Colonic mucosa (tissue), 4 donors: ENCODE measurements around the gene TSSK2. TPM values are rescaled to one million over a fixed set of nuclear protein-coding genes. Genes with fewer than 3 reads are reported as not detected.
A peak's percentile ranks its signal among the peaks of the same experiment; 100 is the strongest.

Experiments used
- DNase-seq: peaks from one replicate; pipeline ENCODE4 v3.0.0-alpha.2; 2020
- H3K27ac ChIP-seq: fragments of 200-600 bp; one replicate; pipeline ENCODE4 v1.8.0; 2021
- H3K27me3 ChIP-seq: fragments of 200-600 bp; one replicate; pipeline ENCODE4 v1.8.0; 2021
- H3K36me3 ChIP-seq: fragments of 200-600 bp; one replicate; pipeline ENCODE4 v1.8.0; 2021
- H3K4me1 ChIP-seq: fragments of 200-600 bp; one replicate; pipeline ENCODE4 v1.8.0; 2021; ENCODE audit warnings: mild to moderate bottlenecking
- H3K4me3 ChIP-seq: fragments of 200-600 bp; one replicate; pipeline ENCODE4 v1.8.0; 2021
- H3K9ac ChIP-seq, 2 donors: one replicate each; pipeline ENCODE4 v1.7.0; 2013; ENCODE audit warnings: control low read depth in 2 of 2, low read depth in 2 of 2, low read length in 2 of 2
- H3K9me3 ChIP-seq: fragments of 200-600 bp; one replicate; pipeline ENCODE4 v1.8.0; 2021
- CTCF ChIP-seq: fragments of 200-600 bp; IDR thresholded peaks from one replicate; pipeline ENCODE4 v1.8.0; 2022; ENCODE audit warnings: antibody characterized with exemption, mild to moderate bottlenecking
- intact Hi-C: fragments of 100-400 bp; cut with DNase I; formaldehyde crosslinking; loops from one replicate; pipeline ENCODE4 v1.14.1; 2022
- total RNA-seq, 2 donors: library from RNA; stranded (reverse); fragmentation: NEBNext Ultra II Directional in 1 of 2; extraction: Animal tissue kit (Norgen Biotek cat#: 25700) in 1 of 2; gene quantifications; one replicate each; pipeline ENCODE4 v1.2.1, GENCODE V29; 2021
- donor health status: healthy.
- donor health status: DM: no; HTN: no; CAD: no.
- donor health status: DM: no; HTN: no; CAD: no.

Gene TSSK2
- total RNA-seq, 2 donors from 2014 or later: not detected

DNA sequence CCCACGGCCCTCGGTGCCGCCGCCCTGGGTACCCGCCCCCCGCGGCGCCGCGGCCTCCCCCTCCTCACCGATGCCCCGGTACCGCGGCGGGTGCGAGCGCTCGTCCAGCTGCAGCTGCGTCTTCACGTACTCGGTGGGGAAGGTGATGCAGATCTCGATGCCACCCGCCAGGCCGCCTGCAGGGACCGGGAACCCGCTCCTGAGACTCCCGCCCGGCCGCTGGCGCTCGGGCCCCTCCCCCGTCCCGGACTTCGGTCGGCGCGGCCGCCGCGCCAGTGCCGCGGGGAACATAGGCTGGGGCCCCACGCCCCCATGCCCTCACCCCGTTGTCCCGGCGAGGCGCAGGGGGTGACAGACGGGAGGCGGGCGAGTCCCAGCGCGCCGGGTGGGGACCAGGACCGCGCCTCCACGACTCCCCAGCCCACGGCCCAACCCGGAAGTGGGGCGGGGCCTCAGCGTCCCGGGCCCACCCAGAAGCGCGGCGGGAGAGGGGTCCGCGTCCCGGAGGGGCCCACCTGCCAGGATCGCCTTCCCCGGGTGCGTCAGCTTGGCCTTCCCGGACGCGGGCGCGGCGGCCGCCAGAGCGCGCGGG is 47.1 kb downstream of the TSSK2 start:
- H3K27me3 ChIP-seq: no peaks in the 10 kb centered on the region
- peak overlapping the region; percentile 76 for H3K27ac ChIP-seq
- no peak for TF ChIP-seq CTCF
- intact Hi-C loops: no loop called here
- peak overlapping the region; percentile 69 for H3K4me3 ChIP-seq
- peak; percentile 62 for DNase-seq
- H3K9ac ChIP-seq: peak overlapping the region; percentile 77 to 94
- H3K9me3 ChIP-seq: no peaks in the 10 kb centered on the region
- peaks cover 18% of the 10 kb centered on the region for H3K4me1 ChIP-seq
- H3K36me3 ChIP-seq: no peaks in the 10 kb centered on the region

DNA sequence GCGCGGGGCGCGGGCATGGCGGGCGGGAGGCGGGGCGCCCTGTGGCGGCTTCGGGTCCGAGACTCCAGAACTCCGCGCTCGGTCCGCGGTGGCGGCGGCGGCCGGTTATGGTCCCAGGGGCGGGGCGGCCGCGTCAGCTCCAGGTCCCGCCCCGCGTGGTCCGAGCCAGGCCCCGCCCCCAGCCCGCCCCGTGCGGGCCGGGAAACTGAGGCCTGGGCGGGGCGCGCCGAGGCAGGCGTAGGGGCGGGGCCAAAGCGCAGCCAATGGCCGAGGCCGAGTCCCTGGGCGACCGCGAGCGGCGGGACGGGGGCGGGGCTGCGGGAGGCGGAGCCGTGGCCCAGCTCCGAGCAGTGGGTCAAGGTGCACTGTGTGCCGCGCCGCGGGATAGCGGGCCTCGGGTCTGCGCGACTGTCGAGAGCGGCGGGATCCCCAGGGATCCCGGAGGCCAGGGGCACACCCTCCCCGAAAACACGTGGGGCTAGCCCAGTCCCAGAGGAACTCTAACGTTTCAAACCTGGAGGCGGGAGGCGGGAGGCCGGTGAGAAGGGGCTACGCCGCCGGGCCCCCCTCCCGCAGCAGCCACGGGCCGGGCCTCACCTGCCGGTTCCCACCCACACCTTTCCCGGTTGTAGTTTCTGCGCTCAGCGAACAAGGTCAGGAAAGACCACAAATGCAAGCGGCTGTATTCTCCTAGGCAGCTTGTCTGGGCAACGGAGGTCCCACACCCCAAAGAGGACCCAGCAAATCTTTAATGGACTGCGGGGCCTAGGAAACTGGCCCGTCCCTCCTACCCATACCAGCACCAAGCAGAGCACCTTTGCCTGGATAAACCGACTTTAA is 47.8 kb downstream of the TSSK2 start, which contains the start of gene SLC25A1:
Gene SLC25A1, minus strand, starts transcription at position 80 of the 840 bp plus-strand sequence. Its CDS starts 63 bp downstream, at position 17.
- Histone ChIP-seq H3K4me3 (peak within 1 kb of the TSS; percentile 69), H3K9me3 (no peaks in the 10 kb centered on the region), H3K27me3 (no peaks in the 10 kb centered on the region), H3K36me3 (no peaks in the 10 kb centered on the region), H3K27ac (peak within 1 kb of the TSS; percentile 76), H3K4me1 (peaks cover 15% of the 10 kb centered on the region), H3K9ac (peak within 1 kb of the TSS; percentile 77 to 94)
- DNase-seq: peak; percentile 94
- TF ChIP-seq CTCF: no peak
- intact Hi-C loops: no loop called here

DNA sequence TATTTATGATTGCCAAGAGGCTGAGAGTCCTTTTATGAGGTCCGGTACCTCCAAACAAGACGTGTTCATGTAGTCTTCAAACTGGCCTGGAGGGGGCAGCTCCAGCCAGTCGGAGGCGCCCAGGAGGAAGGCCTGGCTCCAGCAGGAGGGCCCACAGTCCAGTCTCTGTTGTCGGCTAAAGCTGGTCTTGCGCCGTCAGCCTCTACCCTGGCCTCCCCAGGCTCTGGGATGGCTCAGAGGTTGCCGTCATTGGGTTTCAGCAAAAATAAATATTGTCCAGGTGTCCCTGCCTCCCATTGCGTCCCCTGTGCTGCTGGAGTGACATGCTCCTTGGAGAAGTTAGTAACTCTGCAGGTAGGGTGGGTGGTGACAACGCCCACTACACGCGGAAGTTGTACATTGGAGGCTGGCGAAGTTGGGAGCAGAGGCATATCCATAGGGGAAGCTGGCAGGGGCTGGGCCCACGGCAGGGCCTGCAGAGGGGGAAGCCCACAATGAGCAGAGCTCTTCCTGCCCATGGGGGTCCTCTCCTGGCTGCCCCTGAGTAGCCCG is 48.5 kb downstream of the TSSK2 start:
- Histone ChIP-seq H3K4me1 (peaks cover 15% of the 10 kb centered on the region), H3K9me3 (no peaks in the 10 kb centered on the region), H3K27ac (peak overlapping the region; percentile 74), H3K9ac (peak overlapping the region; percentile 53 to 62), H3K27me3 (no peaks in the 10 kb centered on the region), H3K36me3 (no peaks in the 10 kb centered on the region), H3K4me3 (peak overlapping the region; percentile 69)
- intact Hi-C loops: loop anchor here (10.0 kb wide), 2 partner anchors 115 to 295 kb away; partner anchors contain the start of genes CDC45, CLTCL1 and UFD1
- peak; percentile 85 for DNase-seq
- peak; percentile 69 for TF ChIP-seq CTCF

- no peak for TF ChIP-seq CTCF
- Histone ChIP-seq H3K9me3 (no peaks in the 10 kb centered on the region), H3K9ac (peak overlapping the region in 1 of 2 donors; percentile 62), H3K27ac (peak overlapping the region; percentile 74), H3K27me3 (no peaks in the 10 kb centered on the region), H3K4me3 (no peak overlapping the region), H3K4me1 (peaks cover 15% of the 10 kb centered on the region), H3K36me3 (no peaks in the 10 kb centered on the region)
- DNase-seq: no peak
- intact Hi-C loops: loop anchor here (10.0 kb wide), 2 partner anchors 115 to 295 kb away; partner anchors contain the start of genes CDC45, CLTCL1 and UFD1
Observed at GRCh38 chr22:19180234-19180633, 49.1 kb downstream of the TSSK2 start.

GRCh38 chr22:19180740-19181410 is 49.8 kb downstream of the TSSK2 start:
- DNase-seq: no peak
- intact Hi-C loops: loop anchor here (10.0 kb wide), 2 partner anchors 114 to 294 kb away; partner anchors contain the start of genes CDC45, CLTCL1 and UFD1
- Histone ChIP-seq H3K27ac (no peak overlapping the region), H3K27me3 (no peaks in the 10 kb centered on the region), H3K4me3 (no peak overlapping the region), H3K36me3 (no peaks in the 10 kb centered on the region), H3K4me1 (peaks cover 15% of the 10 kb centered on the region), H3K9me3 (no peaks in the 10 kb centered on the region), H3K9ac (no peak overlapping the region)
- no peak for TF ChIP-seq CTCF
